HEK293 (cell line): Measurements from ENCODE around the gene CTIF.

Experiments
- BCL11A ChIP-seq: fragments of 450-650 bp; formaldehyde crosslinking; IDR thresholded peaks from 2 replicates; pipeline ENCODE4 v1.5.1; 2016; ENCODE audit warnings: low read depth, missing biosample characterization, missing genetic modification characterization
- HOXC10 ChIP-seq: sonication (generic); formaldehyde crosslinking; IDR thresholded peaks from 2 replicates; pipeline ENCODE4 v1.8.1; 2023; ENCODE audit warnings: mild to moderate bottlenecking, missing genetic modification reagents
- KLF7 ChIP-seq: fragments of 450-650 bp; formaldehyde crosslinking; IDR thresholded peaks from 2 replicates; pipeline ENCODE4 v1.5.1; 2016; ENCODE audit warnings: missing biosample characterization, missing genetic modification characterization, borderline replicate concordance
- OVOL3 ChIP-seq: fragments of 450-650 bp; formaldehyde crosslinking; IDR thresholded peaks from 2 replicates; pipeline ENCODE4 v1.5.1; 2016; ENCODE audit warnings: missing biosample characterization, missing genetic modification characterization
- RBAK ChIP-seq: fragments of 450-650 bp; formaldehyde crosslinking; IDR thresholded peaks from 2 replicates; pipeline ENCODE4 v1.5.1; 2016; ENCODE audit warnings: missing biosample characterization, missing genetic modification characterization
- SP7 ChIP-seq: fragments of 450-650 bp; formaldehyde crosslinking; IDR thresholded peaks from 2 replicates; pipeline ENCODE4 v1.5.1; 2016; ENCODE audit warnings: missing biosample characterization, missing genetic modification characterization
- WT1 ChIP-seq: fragments of 450-650 bp; formaldehyde crosslinking; IDR thresholded peaks from 2 replicates; pipeline ENCODE4 v1.5.1; 2016; ENCODE audit warnings: missing biosample characterization, missing genetic modification characterization
- ZBTB17 ChIP-seq: fragments of 450-650 bp; formaldehyde crosslinking; IDR thresholded peaks from 2 replicates; pipeline ENCODE4 v1.5.1; 2016; ENCODE audit warnings: missing biosample characterization, missing genetic modification characterization
- ZFHX2 ChIP-seq: fragments of 450-650 bp; formaldehyde crosslinking; conservative IDR thresholded peaks from 2 replicates; pipeline ENCODE4 v1.5.1; 2016; ENCODE audit warnings: missing biosample characterization, missing genetic modification characterization
- ZIC2 ChIP-seq: fragments of 450-650 bp; formaldehyde crosslinking; IDR thresholded peaks from 2 replicates; pipeline ENCODE4 v1.5.1; 2016; ENCODE audit warnings: missing biosample characterization, missing genetic modification characterization
- ZNF10 ChIP-seq: fragments of 450-650 bp; formaldehyde crosslinking; IDR thresholded peaks from 2 replicates; pipeline ENCODE4 v1.5.1; 2017; ENCODE audit warnings: missing biosample characterization, missing genetic modification characterization
- ZNF146 ChIP-seq: fragments of 450-650 bp; formaldehyde crosslinking; IDR thresholded peaks from 2 replicates; pipeline ENCODE4 v1.5.1; 2016; ENCODE audit warnings: missing biosample characterization, missing genetic modification characterization
- ZNF157 ChIP-seq: fragments of 450-650 bp; formaldehyde crosslinking; IDR thresholded peaks from 2 replicates; pipeline ENCODE4 v1.5.1; 2016; ENCODE audit warnings: missing biosample characterization, missing genetic modification characterization
- ZNF19 ChIP-seq: fragments of 450-650 bp; formaldehyde crosslinking; IDR thresholded peaks from 2 replicates; pipeline ENCODE4; 2016; ENCODE audit warnings: missing biosample characterization, missing genetic modification characterization, low read depth
- ZNF302 ChIP-seq: fragments of 450-650 bp; formaldehyde crosslinking; IDR thresholded peaks from 2 replicates; pipeline ENCODE4 v1.5.1; 2016; ENCODE audit warnings: missing biosample characterization, missing genetic modification characterization, low read depth
- ZNF335 ChIP-seq: fragments of 450-650 bp; formaldehyde crosslinking; conservative IDR thresholded peaks from 2 replicates; pipeline ENCODE4 v1.5.1; 2016; ENCODE audit warnings: missing biosample characterization, missing genetic modification characterization
- ZNF354C ChIP-seq: fragments of 450-650 bp; formaldehyde crosslinking; IDR thresholded peaks from 2 replicates; pipeline ENCODE4 v1.5.1; 2016; ENCODE audit warnings: missing biosample characterization, missing genetic modification characterization, low read depth, borderline replicate concordance
- ZNF423 ChIP-seq: fragments of 450-650 bp; formaldehyde crosslinking; IDR thresholded peaks from 2 replicates; pipeline ENCODE4 v1.5.1; 2016; ENCODE audit warnings: missing biosample characterization, missing genetic modification characterization
- ZNF48 ChIP-seq: fragments of 450-650 bp; formaldehyde crosslinking; IDR thresholded peaks from 2 replicates; pipeline ENCODE4 v1.5.1; 2016; ENCODE audit warnings: missing biosample characterization, missing genetic modification characterization
- ZNF544 ChIP-seq: fragments of 450-650 bp; formaldehyde crosslinking; IDR thresholded peaks from 2 replicates; pipeline ENCODE4 v1.5.0; 2017; ENCODE audit warnings: missing biosample characterization, missing genetic modification characterization
- ZNF560 ChIP-seq: fragments of 450-650 bp; formaldehyde crosslinking; IDR thresholded peaks from 2 replicates; pipeline ENCODE4 v1.5.1; 2017; ENCODE audit warnings: missing biosample characterization, missing genetic modification characterization, borderline replicate concordance
- ZNF660 ChIP-seq: fragments of 450-650 bp; IDR thresholded peaks from 2 replicates; pipeline ENCODE4 v1.5.1; 2018; ENCODE audit warnings: missing biosample characterization, mild to moderate bottlenecking, missing genetic modification characterization
- ZNF707 ChIP-seq: fragments of 450-650 bp; formaldehyde crosslinking; IDR thresholded peaks from 2 replicates; pipeline ENCODE4 v1.5.1; 2016; ENCODE audit warnings: missing biosample characterization, missing genetic modification characterization
- ZNF768 ChIP-seq: fragments of 450-650 bp; formaldehyde crosslinking; IDR thresholded peaks from 2 replicates; pipeline ENCODE4 v1.5.1; 2018; ENCODE audit warnings: missing biosample characterization, mild to moderate bottlenecking, missing genetic modification characterization
- ZNF776 ChIP-seq: fragments of 450-650 bp; formaldehyde crosslinking; IDR thresholded peaks from 2 replicates; pipeline ENCODE4 v1.5.0; 2017; ENCODE audit warnings: missing biosample characterization, missing genetic modification characterization, borderline replicate concordance
- ZSCAN16 ChIP-seq: fragments of 450-650 bp; formaldehyde crosslinking; IDR thresholded peaks from 2 replicates; pipeline ENCODE4 v1.5.1; 2016; ENCODE audit warnings: missing biosample characterization, missing genetic modification characterization
- ZSCAN23 ChIP-seq: fragments of 450-650 bp; formaldehyde crosslinking; IDR thresholded peaks from 2 replicates; pipeline ENCODE4 v1.5.1; 2016; ENCODE audit warnings: missing biosample characterization, missing genetic modification characterization
- ZSCAN30 ChIP-seq: fragments of 450-650 bp; IDR thresholded peaks from 2 replicates; pipeline ENCODE4 v1.5.1; 2018; ENCODE audit warnings: missing biosample characterization, mild to moderate bottlenecking, missing genetic modification characterization, moderate library complexity
- TF ChIP-seq, protein P1 (sequence below): fragments of 450-650 bp; formaldehyde crosslinking; IDR thresholded peaks from 2 replicates; pipeline ENCODE4 v1.5.1; 2016; ENCODE audit warnings: missing biosample characterization, missing genetic modification characterization
- TF ChIP-seq, protein P2 (sequence below): sonication (generic); formaldehyde crosslinking; IDR thresholded peaks from 2 replicates; pipeline ENCODE4 v1.8.1; 2022; ENCODE audit warnings: mild to moderate bottlenecking, moderate library complexity, missing genetic modification reagents
- TF ChIP-seq, protein P3 (sequence below): fragments of 450-650 bp; formaldehyde crosslinking; IDR thresholded peaks from 2 replicates; pipeline ENCODE4 v1.5.1; 2016; ENCODE audit warnings: missing biosample characterization, missing genetic modification characterization
- TF ChIP-seq, protein P4 (sequence below): fragments of 450-650 bp; formaldehyde crosslinking; IDR thresholded peaks from 2 replicates; pipeline ENCODE4 v1.5.1; 2016; ENCODE audit warnings: missing biosample characterization, missing genetic modification characterization
- TF ChIP-seq, protein P5 (sequence below): fragments of 450-650 bp; formaldehyde crosslinking; IDR thresholded peaks from 2 replicates; pipeline ENCODE4; 2016; ENCODE audit warnings: missing biosample characterization, missing genetic modification characterization

Gene CTIF

DNA sequence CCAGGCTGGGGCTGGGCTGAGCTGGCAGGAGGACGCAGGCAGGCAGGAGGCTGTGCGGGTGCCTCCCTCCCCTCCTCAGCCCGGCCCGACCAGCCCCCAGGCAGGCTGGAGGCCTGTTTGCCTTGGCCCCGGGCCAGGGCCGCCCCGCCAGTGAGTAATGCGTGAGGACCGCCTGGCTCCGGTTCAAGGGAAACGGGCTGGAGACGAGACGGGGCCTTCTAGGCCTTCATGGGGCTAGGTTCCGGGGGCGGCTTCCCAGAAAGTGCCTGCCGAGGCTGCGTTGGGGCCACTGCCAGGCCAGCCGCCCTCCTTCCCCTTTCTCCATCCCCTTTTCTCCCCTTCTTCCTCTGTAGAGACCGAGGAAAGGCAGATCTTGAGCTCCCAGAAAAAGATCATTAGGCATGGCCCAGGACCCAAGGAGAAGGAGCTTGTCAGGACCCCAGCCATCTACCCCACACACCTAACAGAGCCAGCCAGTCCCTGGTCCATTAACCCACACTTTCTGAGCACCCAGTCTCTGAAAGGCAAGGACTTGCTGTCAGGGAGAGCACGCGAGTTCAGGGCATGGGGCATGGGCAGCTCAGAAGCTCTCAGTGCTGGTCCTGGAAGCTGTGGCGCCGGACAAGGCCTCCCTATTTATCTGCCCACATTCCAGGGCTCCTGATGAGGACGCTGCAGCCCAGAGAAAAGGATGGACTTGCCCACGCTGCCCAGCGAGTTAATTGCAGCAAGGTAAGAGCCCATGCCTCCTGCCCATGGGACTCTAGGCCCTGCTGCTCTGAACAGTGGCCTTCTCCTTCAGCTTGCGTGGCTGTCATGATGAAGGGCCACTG, 363.4 kb downstream of the CTIF start (continued):
- TF ChIP-seq, protein P1, sequence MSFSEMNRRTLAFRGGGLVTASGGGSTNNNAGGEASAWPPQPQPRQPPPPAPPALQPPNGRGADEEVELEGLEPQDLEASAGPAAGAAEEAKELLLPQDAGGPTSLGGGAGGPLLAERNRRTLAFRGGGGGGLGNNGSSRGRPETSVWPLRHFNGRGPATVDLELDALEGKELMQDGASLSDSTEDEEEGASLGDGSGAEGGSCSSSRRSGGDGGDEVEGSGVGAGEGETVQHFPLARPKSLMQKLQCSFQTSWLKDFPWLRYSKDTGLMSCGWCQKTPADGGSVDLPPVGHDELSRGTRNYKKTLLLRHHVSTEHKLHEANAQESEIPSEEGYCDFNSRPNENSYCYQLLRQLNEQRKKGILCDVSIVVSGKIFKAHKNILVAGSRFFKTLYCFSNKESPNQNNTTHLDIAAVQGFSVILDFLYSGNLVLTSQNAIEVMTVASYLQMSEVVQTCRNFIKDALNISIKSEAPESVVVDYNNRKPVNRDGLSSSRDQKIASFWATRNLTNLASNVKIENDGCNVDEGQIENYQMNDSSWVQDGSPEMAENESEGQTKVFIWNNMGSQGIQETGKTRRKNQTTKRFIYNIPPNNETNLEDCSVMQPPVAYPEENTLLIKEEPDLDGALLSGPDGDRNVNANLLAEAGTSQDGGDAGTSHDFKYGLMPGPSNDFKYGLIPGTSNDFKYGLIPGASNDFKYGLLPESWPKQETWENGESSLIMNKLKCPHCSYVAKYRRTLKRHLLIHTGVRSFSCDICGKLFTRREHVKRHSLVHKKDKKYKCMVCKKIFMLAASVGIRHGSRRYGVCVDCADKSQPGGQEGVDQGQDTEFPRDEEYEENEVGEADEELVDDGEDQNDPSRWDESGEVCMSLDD (tag by site-specific recombination), result peak; percentile 93
- no peak for TF ChIP-seq ZNF707
- TF ChIP-seq, protein P2, sequence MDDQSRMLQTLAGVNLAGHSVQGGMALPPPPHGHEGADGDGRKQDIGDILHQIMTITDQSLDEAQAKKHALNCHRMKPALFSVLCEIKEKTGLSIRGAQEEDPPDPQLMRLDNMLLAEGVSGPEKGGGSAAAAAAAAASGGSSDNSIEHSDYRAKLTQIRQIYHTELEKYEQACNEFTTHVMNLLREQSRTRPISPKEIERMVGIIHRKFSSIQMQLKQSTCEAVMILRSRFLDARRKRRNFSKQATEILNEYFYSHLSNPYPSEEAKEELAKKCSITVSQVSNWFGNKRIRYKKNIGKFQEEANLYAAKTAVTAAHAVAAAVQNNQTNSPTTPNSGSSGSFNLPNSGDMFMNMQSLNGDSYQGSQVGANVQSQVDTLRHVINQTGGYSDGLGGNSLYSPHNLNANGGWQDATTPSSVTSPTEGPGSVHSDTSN (CRISPR knock-in tag), result no peak; the same call in 1 of the 2 replicates
- TF ChIP-seq KLF7 (tag by site-specific recombination), result no peak
- TF ChIP-seq ZNF544 (tag by site-specific recombination), result 0 out of 2 replicates have a peak, but pooled peaks have one; percentile 25
- peak; percentile 48; the same call in 1 of the 2 replicates for TF ChIP-seq ZNF10 (tag by site-specific recombination)
- no peak for TF ChIP-seq ZSCAN16 (tag by site-specific recombination)
- peak; percentile 100 for TF ChIP-seq ZNF335 (tag by site-specific recombination)
- no peak for TF ChIP-seq RBAK (tag by site-specific recombination)
- no peak for TF ChIP-seq ZNF302 (tag by site-specific recombination)
- TF ChIP-seq SP7 (tag by site-specific recombination), result peak; percentile 95
- TF ChIP-seq ZNF157 (tag by site-specific recombination), result no peak
- TF ChIP-seq BCL11A (tag by site-specific recombination), result no peak
- peak; percentile 73; the same call in 1 of the 2 replicates for TF ChIP-seq ZNF776 (tag by site-specific recombination)
- peak; percentile 98 for TF ChIP-seq ZNF660 (tag by site-specific recombination)
- TF ChIP-seq ZSCAN23 (tag by site-specific recombination), result 0 out of 2 replicates have a peak, but pooled peaks have one; percentile 64
- TF ChIP-seq ZNF146 (tag by site-specific recombination), result no peak
- no peak for TF ChIP-seq ZNF560 (tag by site-specific recombination)
- TF ChIP-seq ZSCAN30 (tag by site-specific recombination), result peak; percentile 92; the same call in 1 of the 2 replicates
- TF ChIP-seq ZFHX2, result peak; percentile 92
- TF ChIP-seq, protein P3, sequence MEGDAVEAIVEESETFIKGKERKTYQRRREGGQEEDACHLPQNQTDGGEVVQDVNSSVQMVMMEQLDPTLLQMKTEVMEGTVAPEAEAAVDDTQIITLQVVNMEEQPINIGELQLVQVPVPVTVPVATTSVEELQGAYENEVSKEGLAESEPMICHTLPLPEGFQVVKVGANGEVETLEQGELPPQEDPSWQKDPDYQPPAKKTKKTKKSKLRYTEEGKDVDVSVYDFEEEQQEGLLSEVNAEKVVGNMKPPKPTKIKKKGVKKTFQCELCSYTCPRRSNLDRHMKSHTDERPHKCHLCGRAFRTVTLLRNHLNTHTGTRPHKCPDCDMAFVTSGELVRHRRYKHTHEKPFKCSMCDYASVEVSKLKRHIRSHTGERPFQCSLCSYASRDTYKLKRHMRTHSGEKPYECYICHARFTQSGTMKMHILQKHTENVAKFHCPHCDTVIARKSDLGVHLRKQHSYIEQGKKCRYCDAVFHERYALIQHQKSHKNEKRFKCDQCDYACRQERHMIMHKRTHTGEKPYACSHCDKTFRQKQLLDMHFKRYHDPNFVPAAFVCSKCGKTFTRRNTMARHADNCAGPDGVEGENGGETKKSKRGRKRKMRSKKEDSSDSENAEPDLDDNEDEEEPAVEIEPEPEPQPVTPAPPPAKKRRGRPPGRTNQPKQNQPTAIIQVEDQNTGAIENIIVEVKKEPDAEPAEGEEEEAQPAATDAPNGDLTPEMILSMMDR (tag by site-specific recombination), result no peak
- TF ChIP-seq, protein P4, sequence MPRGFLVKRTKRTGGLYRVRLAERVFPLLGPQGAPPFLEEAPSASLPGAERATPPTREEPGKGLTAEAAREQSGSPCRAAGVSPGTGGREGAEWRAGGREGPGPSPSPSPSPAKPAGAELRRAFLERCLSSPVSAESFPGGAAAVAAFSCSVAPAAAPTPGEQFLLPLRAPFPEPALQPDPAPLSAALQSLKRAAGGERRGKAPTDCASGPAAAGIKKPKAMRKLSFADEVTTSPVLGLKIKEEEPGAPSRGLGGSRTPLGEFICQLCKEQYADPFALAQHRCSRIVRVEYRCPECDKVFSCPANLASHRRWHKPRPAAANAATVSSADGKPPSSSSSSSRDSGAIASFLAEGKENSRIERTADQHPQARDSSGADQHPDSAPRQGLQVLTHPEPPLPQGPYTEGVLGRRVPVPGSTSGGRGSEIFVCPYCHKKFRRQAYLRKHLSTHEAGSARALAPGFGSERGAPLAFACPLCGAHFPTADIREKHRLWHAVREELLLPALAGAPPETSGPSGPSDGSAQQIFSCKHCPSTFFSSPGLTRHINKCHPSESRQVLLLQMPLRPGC (tag by site-specific recombination), result peak; percentile 47; the same call in 1 of the 2 replicates
- no peak for TF ChIP-seq HOXC10 (CRISPR knock-in tag)
- TF ChIP-seq, protein P5, sequence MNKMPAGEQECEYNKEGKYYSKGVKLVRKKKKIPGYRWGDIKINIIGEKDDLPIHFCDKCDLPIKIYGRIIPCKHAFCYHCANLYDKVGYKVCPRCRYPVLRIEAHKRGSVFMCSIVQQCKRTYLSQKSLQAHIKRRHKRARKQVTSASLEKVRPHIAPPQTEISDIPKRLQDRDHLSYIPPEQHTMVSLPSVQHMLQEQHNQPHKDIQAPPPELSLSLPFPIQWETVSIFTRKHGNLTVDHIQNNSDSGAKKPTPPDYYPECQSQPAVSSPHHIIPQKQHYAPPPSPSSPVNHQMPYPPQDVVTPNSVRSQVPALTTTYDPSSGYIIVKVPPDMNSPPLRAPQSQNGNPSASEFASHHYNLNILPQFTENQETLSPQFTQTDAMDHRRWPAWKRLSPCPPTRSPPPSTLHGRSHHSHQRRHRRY (tag by site-specific recombination), result no peak
- TF ChIP-seq ZNF423 (tag by site-specific recombination), result 0 out of 2 replicates have a peak, but pooled peaks have one; percentile 24
- peak; percentile 93 for TF ChIP-seq WT1 (tag by site-specific recombination)
- no peak for TF ChIP-seq ZNF354C (tag by site-specific recombination)
- TF ChIP-seq ZBTB17 (tag by site-specific recombination), result peak; percentile 53; the same call in 1 of the 2 replicates
- no peak for TF ChIP-seq ZNF19 (tag by site-specific recombination)
- peak; percentile 77 for TF ChIP-seq ZIC2
- TF ChIP-seq ZNF48 (tag by site-specific recombination), result no peak
- peak; percentile 35; the same call in 1 of the 2 replicates for TF ChIP-seq OVOL3 (tag by site-specific recombination)
- TF ChIP-seq ZNF768 (tag by site-specific recombination), result no peak
